ENCODE results near the gene AURKB. TPM values are rescaled to one million over a fixed set of nuclear protein-coding genes. Genes with fewer than 3 reads are reported as not detected.

AURKB gene
- total RNA-seq, 1 donor = 3.6 TPM

DNA sequence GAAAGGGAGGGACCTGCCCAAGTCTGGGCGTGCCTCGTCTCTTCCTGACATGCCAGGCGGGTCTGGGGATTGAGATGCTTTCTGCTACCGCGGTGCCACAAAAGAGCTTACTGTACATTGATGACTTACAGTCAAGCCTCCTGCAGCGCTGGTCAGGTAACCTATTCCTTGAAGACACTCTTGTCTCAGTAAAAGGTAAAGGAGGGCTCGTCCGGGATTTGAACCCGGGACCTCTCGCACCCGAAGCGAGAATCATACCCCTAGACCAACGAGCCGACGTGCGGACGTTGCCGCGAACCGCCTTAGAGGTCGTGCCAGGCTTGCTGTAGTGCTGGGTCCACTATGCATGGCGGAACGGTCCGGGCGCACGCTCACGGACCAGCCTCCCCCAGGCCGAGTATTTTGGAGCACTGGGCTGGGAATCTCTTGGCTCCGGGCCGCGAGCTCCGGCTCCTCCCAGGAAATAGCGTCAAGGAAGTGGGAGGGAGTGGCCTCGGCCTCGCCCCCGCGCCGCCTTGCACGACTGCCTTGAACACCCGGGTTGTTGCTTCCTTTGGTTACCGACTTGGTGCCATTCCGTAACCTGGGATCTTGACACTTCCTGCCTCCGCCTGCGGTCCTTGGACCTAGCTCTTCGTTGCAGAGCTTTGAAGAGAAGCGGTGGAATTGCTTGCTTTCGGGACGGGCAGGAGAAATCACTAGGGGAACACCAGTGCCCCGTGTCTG lies 12.4 kb upstream of the AURKB start:
- Histone ChIP-seq H3K79me2 (ENCODE audit: insufficient read depth, low read length) (no peaks in the 10 kb centered on the region), H3K36me3 (ENCODE audit: insufficient read depth, low read length) (peaks cover 4% of the 10 kb centered on the region)

DNA sequence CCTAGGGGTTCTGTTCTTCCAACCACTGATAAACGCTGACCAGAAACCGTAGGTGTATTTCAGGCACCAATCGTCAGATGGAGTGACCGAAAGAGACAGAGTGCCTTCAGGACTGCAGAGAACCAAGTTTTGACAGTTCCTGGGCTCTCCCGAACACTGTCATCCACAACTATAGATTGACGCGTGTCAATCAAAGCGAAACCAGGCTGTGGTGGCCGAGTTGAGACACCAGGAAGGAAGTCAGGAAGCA lies 11.9 kb upstream of the AURKB start:
- Histone ChIP-seq H3K4me3 (ENCODE audit: insufficient read depth, low read length) (peak overlapping the region; percentile 77), H3K36me3 (ENCODE audit: insufficient read depth, low read length) (no peaks in the 10 kb centered on the region), H3K9me3 (ENCODE audit: low read depth, low read length) (no peaks in the 10 kb centered on the region), H3K79me2 (ENCODE audit: insufficient read depth, low read length) (no peaks in the 10 kb centered on the region), H3K4me2 (ENCODE audit: insufficient read depth, low read length) (peak overlapping the region; percentile 94), H3K4me1 (ENCODE audit: insufficient read depth, low read length) (peaks cover 23% of the 10 kb centered on the region), H3K27ac (ENCODE audit: low read depth, low read length) (peak overlapping the region; percentile 94), H2AFZ (ENCODE audit: low read length) (peak overlapping the region; percentile 77), H4K20me1 (ENCODE audit: insufficient read depth, low read length) (peaks cover 6% of the 10 kb centered on the region), H3K27me3 (ENCODE audit: insufficient read depth, low read length) (no peaks in the 10 kb centered on the region)
- TF ChIP-seq, protein P1, sequence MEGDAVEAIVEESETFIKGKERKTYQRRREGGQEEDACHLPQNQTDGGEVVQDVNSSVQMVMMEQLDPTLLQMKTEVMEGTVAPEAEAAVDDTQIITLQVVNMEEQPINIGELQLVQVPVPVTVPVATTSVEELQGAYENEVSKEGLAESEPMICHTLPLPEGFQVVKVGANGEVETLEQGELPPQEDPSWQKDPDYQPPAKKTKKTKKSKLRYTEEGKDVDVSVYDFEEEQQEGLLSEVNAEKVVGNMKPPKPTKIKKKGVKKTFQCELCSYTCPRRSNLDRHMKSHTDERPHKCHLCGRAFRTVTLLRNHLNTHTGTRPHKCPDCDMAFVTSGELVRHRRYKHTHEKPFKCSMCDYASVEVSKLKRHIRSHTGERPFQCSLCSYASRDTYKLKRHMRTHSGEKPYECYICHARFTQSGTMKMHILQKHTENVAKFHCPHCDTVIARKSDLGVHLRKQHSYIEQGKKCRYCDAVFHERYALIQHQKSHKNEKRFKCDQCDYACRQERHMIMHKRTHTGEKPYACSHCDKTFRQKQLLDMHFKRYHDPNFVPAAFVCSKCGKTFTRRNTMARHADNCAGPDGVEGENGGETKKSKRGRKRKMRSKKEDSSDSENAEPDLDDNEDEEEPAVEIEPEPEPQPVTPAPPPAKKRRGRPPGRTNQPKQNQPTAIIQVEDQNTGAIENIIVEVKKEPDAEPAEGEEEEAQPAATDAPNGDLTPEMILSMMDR (IDR thresholded peaks at IDR 0.05; ENCODE audit: extremely low read depth, low read depth, low read length) = no peak
- no peak for DNase-seq (ENCODE audit: insufficient read length, low spot score, missing footprints)

More for the DNA sequence above, 12.4 kb upstream of the AURKB start:
- H2AFZ ChIP-seq (ENCODE audit: low read length) = peak overlapping the region; percentile 96
- H4K20me1 ChIP-seq (ENCODE audit: insufficient read depth, low read length) = peaks cover 8% of the 10 kb centered on the region
- peak overlapping the region; percentile 94 for H3K4me2 ChIP-seq (ENCODE audit: insufficient read depth, low read length)
- peak overlapping the region; percentile 77 for H3K4me3 ChIP-seq (ENCODE audit: insufficient read depth, low read length)
- peak; percentile 90 for DNase-seq (ENCODE audit: insufficient read length, low spot score, missing footprints)
- H3K4me1 ChIP-seq (ENCODE audit: insufficient read depth, low read length) = peaks cover 25% of the 10 kb centered on the region
- no peaks in the 10 kb centered on the region for H3K9me3 ChIP-seq (ENCODE audit: low read depth, low read length)
- peak overlapping the region; percentile 94 for H3K27ac ChIP-seq (ENCODE audit: low read depth, low read length)
- no peaks in the 10 kb centered on the region for H3K27me3 ChIP-seq (ENCODE audit: insufficient read depth, low read length)
- TF ChIP-seq, protein P1 (IDR thresholded peaks at IDR 0.05; ENCODE audit: extremely low read depth, low read depth, low read length) = no peak

DNA sequence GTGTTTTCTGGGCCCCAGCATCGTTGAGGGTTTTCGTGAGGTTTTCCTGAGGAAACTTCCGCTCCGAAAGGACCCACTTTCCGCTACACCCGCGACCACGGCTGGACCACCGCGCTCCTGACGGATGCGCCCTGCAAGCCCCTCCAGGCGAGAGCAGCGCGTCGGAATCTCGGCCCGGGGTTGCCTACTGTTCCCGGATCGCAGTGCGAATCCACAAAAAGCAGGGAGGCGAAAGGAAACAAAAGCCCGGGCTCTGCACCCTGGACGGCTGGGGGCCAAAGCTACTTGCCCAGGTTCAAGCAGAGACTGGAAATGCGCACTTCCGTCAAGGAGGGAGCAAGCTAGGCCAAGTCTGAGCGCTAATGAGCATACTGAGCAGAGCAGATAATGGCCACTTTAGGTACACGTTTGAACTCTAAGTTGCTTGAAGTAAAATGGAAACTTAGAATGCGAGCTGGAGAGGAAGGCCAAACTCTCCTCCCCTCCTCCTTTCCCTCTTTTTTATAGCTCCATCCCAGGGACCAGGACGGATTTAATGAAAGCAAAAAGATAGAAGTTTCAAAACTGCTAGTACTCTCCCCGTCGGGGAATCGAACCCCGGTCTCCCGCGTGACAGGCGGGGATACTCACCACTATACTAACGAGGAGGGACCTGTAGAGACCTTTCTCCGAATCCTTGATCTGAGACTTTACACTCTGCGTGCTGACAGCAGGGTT lies 11.4 kb upstream of the AURKB start:
- no peaks in the 10 kb centered on the region for H3K79me2 ChIP-seq (ENCODE audit: insufficient read depth, low read length)
- H3K4me3 ChIP-seq (ENCODE audit: insufficient read depth, low read length) = peak overlapping the region; percentile 77
- peaks cover 19% of the 10 kb centered on the region for H3K4me1 ChIP-seq (ENCODE audit: insufficient read depth, low read length)
- no peaks in the 10 kb centered on the region for H3K27me3 ChIP-seq (ENCODE audit: insufficient read depth, low read length)
- H3K4me2 ChIP-seq (ENCODE audit: insufficient read depth, low read length) = peak overlapping the region; percentile 94
- peak overlapping the region; percentile 94 for H3K27ac ChIP-seq (ENCODE audit: low read depth, low read length)
- no peaks in the 10 kb centered on the region for H3K9me3 ChIP-seq (ENCODE audit: low read depth, low read length)
- DNase-seq (ENCODE audit: insufficient read length, low spot score, missing footprints) = peak; percentile 78
- peak overlapping the region; percentile 95 for H2AFZ ChIP-seq (ENCODE audit: low read length)
- peaks cover 3% of the 10 kb centered on the region for H4K20me1 ChIP-seq (ENCODE audit: insufficient read depth, low read length)
- TF ChIP-seq, protein P1 (IDR thresholded peaks at IDR 0.05; ENCODE audit: extremely low read depth, low read depth, low read length) = no peak
- no peaks in the 10 kb centered on the region for H3K36me3 ChIP-seq (ENCODE audit: insufficient read depth, low read length)
